Stimulated activated CD4-positive, alpha-beta T cell treated with anti-CD3 and anti-CD28 coated beads, Interleukin-1b, Interleukin-23, amount 100 ng/mL, for 48 hours (primary cell): ENCODE data around the gene TNIK.
"Not testable (repeated sequence)": the region's sequence is repeated elsewhere in the genome, so short reads cannot be mapped to it uniquely, and the experiment has no call there.

Experiments used
- DNase-seq: peaks from one replicate; pipeline ENCODE4 v3.0.0-alpha.2; 2020

Gene TNIK

DNA sequence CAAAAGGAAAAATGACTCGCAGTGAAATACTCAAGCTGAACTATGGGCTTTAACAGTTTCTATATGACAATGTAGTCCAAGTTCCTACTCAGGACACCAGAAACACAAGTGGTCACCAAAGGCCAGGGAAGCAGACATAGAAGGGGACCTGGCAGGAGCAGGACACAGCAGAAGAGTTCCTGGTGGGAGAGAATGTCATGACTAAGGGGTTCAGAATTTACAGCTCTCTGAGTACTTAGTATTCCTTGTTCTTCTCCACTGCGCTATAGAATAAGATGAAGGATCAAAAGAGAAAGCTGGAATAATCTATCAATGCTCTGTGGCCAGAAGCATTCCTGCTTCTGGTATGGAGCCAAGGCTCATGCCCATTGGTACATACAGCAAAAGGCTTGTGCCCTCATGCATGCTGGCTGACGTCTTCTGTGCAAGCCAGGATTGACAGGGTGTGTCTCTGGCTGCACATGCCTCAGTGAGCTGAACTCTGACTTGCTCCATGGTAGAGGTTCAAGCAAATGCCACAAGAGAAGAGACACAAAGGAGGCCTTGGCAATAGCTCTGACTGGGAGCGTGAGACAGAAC lies 305.0 kb downstream of the TNIK start:
- DNase-seq: no peak

DNA sequence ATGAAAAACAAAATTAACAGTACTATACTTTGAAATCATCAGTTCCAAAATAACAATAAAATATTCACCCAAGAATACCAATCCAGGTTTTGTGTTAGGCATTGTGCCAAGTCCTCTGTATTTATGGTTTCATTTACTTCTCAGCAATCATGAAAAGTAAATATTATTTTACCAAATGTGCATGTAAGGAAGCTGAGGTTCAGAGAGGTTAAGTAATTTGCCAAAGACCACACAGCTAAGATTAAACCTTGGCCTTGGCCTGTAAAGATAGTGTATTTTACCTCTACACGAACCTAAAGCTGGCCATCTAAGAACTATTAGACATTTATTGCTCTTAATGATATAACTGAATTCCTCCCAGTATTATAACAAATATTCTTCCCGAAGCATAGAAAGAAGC lies 309.3 kb downstream of the TNIK start:
- no peak for DNase-seq

DNA sequence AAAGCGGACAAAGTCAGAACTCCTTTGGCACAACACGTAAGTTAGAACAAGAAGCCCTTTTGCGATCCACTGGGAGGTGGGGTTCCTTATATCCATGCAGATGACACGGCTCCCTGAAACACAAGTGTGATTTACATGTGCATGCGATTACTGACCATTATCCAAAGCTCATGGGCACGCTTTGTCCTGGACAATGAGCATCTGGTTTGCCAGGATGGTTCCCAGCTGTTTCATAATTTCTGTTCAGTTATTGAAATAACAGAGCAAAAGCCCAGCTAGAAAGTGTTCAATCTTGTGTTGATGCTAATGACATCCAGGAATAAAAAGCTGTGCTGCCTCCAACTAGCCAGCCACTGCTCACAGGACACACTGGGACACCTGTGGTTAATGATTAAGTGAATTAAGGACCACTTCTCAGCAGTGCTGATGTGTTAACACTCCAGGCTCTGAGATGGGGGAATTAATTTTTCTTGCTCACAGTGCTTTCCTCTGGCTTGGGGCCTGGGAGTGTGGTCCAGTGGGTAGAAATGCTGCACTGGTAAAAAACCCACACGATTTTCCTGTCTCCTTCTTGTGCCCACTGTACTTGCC lies 310.6 kb downstream of the TNIK start:
- DNase-seq: no peak

DNA sequence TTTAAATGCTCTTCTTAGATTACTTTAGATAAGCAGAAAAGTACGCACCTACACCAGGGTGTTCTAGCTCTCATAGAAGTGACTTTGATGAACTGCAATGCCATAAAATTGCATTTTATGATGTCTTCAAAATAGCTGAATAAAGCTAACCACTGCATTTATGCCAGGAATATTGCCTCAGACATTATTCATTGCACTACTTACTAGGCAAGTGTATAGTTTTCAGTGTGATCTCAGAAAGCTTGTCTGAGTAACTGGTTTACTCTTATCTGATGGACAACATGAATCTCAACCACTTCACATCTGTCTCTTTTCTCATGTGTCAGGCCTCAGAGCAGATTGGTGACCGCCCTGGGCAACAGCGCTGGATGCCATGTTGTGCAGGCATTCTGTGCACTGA lies 314.4 kb downstream of the TNIK start:
- no peak for DNase-seq

DNA sequence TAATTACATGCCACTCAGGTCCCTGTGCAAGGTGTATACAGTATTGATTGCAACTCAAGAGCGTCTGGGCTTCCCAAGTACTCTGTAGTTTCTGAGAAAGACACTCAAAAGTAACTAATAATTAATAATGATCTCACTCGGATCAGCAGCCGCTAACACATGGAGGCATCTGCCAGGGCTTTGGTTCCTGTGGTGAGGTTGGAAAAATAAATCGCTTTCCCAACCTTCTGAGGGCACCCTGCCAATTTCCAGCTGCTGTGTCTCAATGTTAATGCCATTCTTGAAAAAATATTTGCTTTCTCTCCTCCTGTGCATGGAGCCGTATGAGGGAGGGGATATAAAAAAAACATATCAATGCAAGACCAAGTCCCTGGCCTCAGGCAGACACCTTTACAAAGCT lies 317.2 kb downstream of the TNIK start:
- no peak for DNase-seq

DNA sequence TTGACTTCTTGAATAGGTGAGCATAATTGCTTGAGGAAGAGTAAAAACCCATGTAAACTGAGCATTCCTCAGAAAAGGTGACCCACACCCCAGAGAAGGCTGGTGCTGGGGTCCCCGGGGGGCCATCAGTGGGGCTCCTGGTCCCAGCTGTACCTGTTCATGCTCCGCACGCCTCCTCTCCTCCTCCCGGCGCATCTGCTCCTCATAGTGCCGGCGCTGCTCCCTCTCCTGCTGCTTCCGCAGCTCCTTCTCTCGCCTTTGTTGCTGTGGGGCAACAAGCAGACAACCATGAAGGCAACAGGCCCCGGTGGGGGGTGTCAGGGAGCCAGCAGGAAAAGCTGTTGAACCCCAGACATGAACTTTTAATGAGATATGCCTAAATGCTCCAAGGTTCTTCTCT lies 320.0 kb downstream of the TNIK start:
- DNase-seq: no peak

DNA sequence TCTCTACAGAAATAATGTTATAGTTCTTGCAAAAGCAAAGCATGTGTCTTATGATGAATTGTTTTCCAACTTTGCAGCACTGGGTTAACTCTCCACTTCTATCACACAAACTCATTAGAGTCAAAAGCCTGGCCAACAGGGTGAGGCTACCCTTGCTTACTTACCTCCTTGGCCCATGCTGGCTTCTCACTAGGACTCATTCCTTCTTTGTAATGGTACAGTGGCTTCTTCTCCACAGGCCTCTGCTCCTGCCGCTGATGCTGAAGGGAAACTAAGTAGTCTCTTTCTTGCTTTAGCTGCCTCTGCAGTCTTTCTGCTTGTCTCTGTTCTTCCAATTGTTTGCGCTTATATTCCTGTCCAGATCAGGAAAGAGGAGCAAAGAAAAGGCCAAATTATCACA lies 322.2 kb downstream of the TNIK start:
- no peak for DNase-seq

DNA sequence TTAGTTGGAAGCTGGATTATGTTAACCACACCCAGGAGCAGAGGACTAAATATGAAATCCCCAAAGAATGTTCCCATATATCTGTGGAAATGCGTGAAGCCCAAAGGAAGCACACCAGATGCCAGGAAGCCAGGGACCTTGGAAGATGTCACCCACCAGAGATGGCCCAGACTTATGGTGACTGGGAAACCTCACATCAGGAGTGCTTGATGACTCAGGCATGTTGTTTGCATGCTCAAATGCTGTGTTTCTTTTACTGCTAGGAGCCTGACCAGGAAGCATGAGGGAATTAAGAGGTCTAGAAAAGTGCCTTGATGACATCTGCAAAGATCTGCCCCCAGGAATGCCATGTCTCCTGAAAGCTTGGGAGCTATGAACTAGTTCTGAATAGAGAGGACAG lies 324.7 kb downstream of the TNIK start:
- DNase-seq: no peak

DNA sequence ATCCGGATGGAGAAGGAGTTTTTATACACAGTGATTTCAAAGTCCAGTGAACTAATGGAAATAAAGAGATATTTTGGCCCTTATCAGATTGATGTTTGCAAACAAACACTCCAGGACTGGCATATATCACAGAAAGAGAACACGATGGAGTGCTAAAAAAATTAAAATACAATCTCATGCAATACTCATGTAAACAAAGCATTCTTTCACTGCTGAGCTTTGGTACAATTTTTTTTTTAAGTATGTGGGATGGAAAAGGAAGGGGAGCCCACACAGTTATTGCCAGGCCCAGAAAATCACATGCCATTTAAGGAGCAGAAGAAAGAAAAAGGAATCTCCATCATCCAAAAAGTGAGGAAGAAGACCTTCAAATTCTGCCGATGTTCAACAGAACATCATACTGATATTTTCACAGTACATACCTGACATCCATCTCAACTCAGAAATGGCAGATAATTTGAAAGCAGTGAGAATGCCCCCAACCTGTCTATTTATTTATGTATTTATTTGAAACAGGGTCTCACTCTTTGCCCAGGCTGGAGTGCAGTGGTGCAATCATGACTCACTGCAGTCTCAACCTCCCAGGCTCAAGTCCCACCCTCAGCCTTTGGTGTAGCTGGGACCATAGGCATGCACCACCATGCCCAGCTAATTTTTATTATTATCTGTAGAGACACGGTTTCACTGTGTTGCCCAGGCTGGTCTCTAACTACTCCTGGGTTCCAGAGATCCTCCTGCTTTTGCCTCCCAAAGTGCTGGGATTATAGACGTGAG lies 326.2 kb downstream of the TNIK start:
- DNase-seq: no peak

DNA sequence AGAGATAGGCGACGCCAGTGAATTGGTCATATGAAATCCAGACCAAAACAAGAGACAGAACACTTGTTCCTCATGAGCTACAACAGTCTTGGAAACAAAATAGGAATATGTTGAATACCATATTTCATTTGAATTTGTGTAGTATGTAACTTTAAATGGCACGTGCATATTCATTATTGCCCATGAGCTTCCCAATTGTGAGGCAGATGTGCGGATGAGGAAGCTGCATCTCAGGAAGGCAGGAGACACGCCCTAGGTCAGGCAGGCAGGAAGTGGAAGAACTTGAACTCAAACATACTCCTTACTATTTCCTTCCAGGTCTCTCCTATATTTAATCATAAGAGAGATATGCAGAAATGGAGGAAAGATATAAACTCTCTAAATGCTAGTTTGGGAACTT lies 326.9 kb downstream of the TNIK start:
- DNase-seq: no peak

DNA sequence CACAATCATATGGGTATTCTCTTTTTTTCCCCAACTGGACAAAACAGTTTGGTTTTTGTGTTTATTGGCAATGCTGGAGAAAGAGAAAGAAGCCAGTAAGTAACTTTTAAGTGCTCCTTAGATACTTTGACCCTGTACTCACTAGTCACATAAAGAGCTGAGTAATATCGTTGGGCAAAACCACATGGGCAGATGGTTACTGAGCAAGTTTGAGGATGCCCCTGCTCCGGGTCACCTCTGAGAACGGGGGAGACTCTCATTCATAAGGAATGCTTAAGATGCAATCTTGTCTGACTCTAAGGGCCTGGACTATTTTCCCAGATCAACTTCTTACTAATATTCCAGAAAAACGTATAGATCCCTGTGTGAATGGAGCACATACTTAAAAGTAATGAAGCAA lies 327.3 kb downstream of the TNIK start:
- DNase-seq: no peak

DNA sequence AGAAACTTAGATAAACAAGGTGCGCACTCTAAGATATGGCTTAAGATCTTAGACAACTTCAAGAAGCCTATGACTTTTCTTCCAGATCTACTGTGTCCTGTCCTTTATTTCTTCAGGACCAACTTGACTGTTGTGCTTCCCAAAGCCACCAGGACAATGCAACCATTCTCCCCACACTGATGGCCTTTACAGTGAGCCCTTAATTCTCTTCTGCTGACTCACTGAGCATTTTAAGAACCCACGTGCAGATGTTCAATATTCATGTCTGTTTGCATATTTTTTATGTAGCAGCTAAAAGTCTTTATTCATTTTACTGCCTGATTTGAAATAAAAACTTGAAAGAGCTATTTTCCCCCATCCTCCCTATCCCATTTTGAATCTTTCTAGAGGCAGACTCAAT lies 330.4 kb downstream of the TNIK start:
- no peak for DNase-seq

DNA sequence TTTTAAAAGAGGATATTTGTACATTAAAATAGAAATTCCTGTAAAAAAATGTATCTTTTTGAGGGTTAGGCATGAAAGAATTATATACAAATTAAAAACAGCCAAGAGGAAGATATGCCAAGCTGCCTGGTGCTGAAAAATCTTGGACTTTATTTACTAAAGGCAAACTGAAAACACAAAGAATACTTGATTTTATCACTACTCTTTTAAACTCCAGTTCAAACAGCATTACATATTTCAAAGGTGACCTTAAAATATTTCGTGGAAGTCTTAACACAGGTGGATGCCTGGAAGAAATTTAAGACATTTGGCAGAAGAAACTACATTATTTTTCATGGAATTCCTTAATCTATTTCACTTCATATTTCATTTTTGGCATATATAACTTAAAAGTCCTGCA lies 332.6 kb downstream of the TNIK start:
- no peak for DNase-seq

DNA sequence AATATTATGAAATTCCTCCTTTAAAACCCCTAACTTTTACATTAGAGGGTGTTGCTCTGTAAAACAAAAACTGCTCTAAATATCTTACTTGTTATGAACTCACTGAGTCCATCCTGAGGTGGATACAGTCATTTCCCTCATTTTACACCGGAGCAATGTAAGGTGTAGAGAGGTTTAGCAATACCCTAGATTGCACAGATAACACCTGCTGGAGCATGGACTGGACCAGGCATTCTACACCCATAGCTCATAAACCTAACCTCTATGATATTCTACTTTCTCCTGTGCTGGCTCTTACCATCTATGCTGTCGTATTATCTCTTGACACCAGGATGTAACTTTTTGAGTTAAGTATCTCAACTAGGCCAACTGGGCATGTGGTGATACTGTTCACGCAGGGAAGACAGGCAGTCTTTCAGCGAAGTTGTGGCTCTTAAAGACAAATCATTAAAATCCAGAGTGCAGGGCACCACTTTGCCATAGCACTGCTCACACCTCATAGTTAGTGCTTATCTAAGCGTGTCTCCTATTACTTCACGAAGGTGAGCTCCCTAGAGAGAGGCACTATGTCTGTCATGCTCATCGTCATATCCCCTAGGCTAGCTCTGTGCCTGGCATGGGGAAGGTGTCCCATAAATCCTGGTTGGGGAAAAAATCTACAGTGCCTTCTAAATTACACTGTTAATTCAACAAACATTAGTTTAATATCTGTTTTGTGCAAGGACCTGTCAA lies 333.6 kb downstream of the TNIK start:
- DNase-seq: no peak

DNA sequence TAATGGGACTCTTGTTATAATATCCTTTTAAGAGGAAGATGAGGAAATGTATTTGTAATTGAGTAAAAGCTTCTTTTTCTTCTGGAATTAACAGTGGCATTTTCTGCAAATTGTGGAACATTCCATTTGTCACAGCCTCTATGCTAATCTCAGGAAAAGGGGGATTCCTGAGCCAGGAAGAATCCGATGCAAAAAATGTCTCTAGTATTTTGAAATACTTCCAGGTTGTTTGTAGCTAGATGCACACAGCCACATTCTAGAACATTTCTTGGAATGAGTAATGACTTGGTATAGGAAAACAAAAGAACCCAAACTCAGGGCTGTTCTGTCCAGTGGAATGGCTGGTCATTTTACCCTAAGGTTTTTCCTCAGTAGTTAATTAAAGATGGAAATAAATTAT lies 335.2 kb downstream of the TNIK start:
- no peak for DNase-seq

DNA sequence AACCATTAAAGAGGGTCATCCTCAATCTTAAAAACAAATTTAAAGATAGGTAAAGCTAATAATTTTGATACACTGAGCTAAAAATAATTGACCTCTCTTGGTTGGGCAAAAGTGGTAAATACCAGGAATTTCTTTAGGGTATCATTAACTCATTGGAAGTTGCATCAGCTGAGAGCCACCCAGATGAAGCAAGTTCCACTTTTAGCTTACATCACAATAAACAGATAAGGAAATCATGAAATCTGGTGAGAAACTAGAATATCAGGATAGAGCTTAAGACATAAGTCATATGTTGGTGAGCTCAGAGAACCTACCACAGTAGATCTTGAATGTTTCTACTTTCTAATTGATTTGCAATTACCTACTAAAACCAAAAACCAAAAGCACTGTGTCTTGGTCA lies 336.3 kb downstream of the TNIK start:
- DNase-seq: no peak

DNA sequence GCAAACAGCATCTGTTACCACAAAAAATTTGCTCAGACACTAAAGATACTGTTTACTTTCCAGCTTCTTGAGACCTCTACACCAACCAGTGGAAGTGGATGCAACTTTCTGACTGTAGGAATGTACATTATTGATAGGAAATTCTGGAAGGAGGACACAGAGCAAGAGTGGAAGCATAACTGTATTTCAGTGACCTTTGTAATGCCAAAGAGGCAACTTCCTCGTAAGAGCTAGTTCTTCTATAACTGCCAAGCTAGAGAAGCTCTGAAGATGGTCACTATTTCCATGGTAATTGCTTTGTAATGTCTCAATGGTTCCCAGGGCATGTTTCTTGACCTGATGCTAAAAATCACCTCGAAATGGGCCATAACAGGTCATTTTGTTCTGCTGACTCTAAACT lies 337.3 kb downstream of the TNIK start:
- DNase-seq: no peak

DNA sequence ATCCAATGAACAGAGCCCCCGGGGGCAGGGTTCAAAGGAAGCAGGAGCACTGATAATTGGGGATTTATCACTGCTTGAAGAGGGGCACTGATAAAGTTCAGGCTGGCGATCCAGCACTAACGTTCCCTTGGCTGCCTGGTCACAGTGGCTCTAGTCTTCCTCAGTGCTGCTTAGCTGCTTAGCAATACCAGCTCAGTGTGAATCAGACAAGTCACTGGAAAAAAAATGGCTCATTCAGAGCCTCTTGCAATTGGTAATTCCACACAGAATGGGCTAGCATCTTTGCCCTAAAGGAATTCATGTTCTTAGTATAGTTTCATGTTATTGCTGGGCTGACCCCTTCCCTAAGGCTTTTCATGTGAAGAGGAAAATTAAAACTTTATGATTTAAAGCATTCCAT lies 338.0 kb downstream of the TNIK start:
- DNase-seq: no peak

DNA sequence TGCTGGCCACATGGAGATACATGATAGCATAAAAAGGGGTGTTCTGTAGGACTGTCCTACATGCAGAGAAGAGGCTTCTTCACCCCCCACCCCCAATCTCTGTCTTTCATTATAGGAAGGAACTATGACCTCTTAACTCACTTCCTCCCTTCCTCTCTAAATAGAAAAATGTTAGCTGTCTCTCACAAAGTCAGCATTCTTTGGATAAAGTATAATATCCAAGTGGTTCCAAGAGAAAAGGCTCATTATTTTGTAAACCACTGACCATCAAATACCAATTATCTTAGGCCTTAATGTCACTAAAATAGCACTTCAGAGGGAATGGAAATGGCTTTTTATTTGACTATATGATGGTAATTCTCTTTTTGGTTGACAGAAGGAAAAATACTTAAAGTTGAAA lies 338.4 kb downstream of the TNIK start:
- DNase-seq: no peak

DNA sequence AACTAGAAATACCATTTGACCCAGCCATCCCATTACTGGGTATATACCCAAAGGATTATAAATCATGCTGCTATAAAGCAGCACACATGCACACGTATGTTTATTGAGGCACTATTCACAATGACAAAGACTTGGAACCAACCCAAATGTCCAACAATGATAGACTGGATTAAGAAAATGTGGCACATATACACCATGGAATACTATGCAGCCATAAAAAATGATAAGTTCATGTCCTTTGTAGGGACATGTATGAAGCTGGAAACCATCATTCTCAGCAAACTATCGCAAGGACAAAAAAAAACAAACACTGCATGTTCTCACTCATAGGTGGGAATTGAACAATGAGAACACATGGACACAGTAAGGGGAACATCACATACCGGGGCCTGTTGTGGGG lies 340.8 kb downstream of the TNIK start:
- DNase-seq: not testable (repeated sequence)

DNA sequence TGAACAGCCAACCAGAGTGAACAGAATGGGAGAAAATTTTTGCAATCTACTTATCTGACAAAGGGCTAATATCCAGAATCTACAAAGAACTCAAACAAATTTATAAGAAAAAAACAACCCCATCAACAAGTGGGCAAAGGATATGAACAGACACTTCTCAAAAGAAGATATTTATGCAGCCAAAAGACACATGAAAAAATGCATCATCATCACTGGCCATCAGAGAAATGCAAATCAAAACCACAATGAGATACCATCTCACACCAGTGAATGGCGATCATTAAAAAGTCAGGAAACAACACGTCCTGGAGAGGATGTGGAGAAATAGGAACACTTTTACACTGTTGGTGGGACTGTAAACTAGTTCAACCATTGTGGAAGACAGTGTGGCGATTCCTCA lies 341.2 kb downstream of the TNIK start:
- not testable (repeated sequence) for DNase-seq

DNA sequence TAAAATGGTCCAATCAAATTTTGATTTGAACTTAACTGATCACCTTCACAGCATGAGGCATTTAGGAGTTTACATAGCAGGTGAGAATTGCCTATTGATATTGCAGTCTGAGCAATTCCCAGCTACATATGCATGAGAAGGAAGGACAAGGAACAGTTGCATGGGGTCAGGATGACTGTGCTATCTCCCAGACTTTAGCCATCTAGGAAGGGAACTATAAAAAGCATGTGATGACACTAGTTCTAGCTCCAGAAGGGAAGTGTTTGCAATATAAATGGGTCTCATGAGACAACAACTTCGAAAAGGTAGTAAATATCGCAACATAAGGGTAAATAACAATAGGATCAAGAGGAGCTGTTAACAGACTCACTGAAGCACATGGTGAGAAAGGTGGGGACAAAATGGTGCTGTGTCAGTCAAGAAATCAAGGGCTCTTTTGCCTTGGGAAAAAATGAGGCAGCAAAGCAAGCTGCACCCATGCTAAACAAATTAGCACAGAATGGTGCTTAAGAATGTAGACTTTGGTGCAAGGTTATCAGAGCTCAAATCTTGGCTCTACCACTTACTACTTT lies 343.3 kb downstream of the TNIK start:
- no peak for DNase-seq

DNA sequence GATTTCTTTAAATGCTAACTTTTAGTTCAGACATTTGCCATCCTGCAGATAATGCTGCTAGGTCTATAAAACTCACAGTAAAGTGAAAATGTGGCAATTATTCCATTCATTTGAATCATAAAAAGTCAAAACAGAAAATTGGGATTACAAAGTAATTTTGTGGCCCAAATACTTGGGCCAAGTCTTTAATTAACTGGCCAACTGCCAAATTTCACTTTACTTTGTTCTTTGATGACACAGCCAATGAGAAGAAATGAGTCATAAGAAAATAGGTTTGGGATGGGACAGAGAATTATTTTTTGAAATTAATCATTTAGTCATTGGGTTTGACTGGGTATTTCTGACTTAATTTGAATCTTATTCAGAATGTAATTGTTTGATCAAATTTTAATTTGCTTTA lies 343.8 kb downstream of the TNIK start:
- DNase-seq: no peak

DNA sequence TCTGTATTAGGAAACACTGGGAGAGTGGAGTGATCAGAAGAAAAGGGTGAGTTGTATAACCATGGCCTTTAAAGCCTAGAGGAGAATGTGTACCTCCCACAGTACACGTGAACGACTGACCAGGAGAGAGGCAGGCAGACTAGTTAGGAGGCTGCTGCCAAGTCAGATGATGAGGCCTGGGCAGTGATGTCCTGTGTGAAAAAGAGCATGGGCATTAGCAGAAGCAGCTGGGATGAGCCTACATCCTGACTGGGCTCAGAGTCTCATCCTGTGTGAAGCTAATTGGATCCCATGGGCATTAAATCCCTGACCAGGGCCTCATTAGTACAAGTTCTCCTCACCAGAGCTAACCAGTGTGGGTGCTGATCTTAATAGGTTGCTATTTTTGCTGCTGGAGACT lies 344.5 kb downstream of the TNIK start:
- DNase-seq: no peak
